ENCODE data around the gene ALG12. TPM values are rescaled to one million over a fixed set of nuclear protein-coding genes. Genes with fewer than 3 reads are reported as not detected.

ALG12 gene
- total and polyA plus RNA-seq, 2 of the 13 experiments (the other 11 are each of a cell fraction or from before 2014, with no cell fraction given): 7.8 to 15.8 TPM

- no peak for TF ChIP-seq ARID3A (IDR thresholded peaks at IDR 0.05; ENCODE audit: low read depth, low read length)
- TF ChIP-seq AHDC1 (CRISPR knock-in tag; IDR thresholded peaks at IDR 0.05; ENCODE audit: borderline replicate concordance): peak; percentile 71
- no peak for TF ChIP-seq ZNF441 (CRISPR knock-in tag; IDR thresholded peaks at IDR 0.05; ENCODE audit: borderline replicate concordance)
- no peak for TF ChIP-seq PRDM15 (CRISPR knock-in tag; IDR thresholded peaks at IDR 0.05)
- no peak for TF ChIP-seq RXRA (CRISPR knock-in tag; IDR thresholded peaks at IDR 0.05)
- TF ChIP-seq ZNF451 (CRISPR knock-in tag; IDR thresholded peaks at IDR 0.05): no peak
- no peak for TF ChIP-seq TMF1 (CRISPR knock-in tag; IDR thresholded peaks at IDR 0.05; ENCODE audit: low read depth)
- 0 out of 2 replicates have a peak, but pooled peaks have one; percentile 29 for TF ChIP-seq ARNT2 (CRISPR knock-in tag; IDR thresholded peaks at IDR 0.05; ENCODE audit: low read depth)
- no peak for TF ChIP-seq ZNF674 (CRISPR knock-in tag; IDR thresholded peaks at IDR 0.05; ENCODE audit: low read depth)
- no peak for TF ChIP-seq ZBED4 (CRISPR knock-in tag; IDR thresholded peaks at IDR 0.05; ENCODE audit: borderline replicate concordance)
- TF ChIP-seq EP300 (IDR thresholded peaks at IDR 0.05; ENCODE audit: low read depth in 2 of 2, low read length in 2 of 2): no peak
- 0 out of 2 replicates have a peak, but pooled peaks have one; percentile 15 for TF ChIP-seq EP300 (CRISPR knock-in tag; IDR thresholded peaks at IDR 0.05; ENCODE audit: borderline replicate concordance)
- no peak for TF ChIP-seq ZNF619 (CRISPR knock-in tag; IDR thresholded peaks at IDR 0.05)
Observed at GRCh38 chr22:49946612-49947295, 28.5 kb upstream of the ALG12 start (continued).
